Upper lobe of left lung (tissue), 4 donors: Measurements from ENCODE around the gene TENM3.
"Not testable (repeated sequence)": the region's sequence is repeated elsewhere in the genome, so short reads cannot be mapped to it uniquely, and the experiment has no call there.

Experiments
- CTCF ChIP-seq, 6 experiments: fragments of 450-650 bp in 4 of 6; fragments of 200-600 bp in 2 of 6; sonication (generic) in 2 of 6; IDR thresholded peaks; one replicate each; pipeline ENCODE4 v1.5.1; 2016 to 2019; ENCODE audit warnings: antibody characterized with exemption in 6 of 6
- EP300 ChIP-seq, 4 donors: sonication (generic); formaldehyde crosslinking; IDR thresholded peaks; one replicate each; pipeline ENCODE4 v1.5.1; 2017; ENCODE audit warnings: antibody characterized with exemption in 4 of 4, control low read depth in 2 of 4
- POLR2A ChIP-seq, 4 donors: fragments of 450-650 bp; IDR thresholded peaks; one replicate each; pipeline ENCODE4 v1.5.1; 2016 to 2017; ENCODE audit warnings: antibody characterized with exemption in 4 of 4, mild to moderate bottlenecking in 2 of 4

DNA sequence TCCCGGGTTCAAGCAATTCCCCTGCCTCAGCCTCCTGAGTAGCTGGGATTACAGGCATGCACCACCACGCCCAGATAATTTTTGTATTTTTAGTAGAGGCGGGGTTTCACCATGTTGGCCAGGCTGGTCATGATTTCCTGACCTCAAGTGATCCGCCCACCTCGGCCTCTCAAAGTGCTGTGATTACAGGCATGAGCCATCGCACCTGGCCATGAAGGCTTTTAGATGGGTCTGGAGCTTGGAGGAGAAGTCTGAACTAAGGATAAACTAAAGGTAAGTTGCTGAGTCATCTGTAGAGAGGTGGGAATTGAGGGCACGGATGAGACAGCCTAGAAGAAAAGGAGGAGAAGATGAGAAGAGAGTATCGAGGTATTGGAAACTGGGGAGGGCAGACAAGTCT lies at the start of gene TENM3:
- TF ChIP-seq CTCF, POLR2A, EP300 (IDR thresholded peaks at IDR 0.05): not testable (repeated sequence)
